HFFc6 (cell line): ENCODE data around the gene SLC8A2. TPM values are rescaled to one million over a fixed set of nuclear protein-coding genes. Genes with fewer than 3 reads are reported as not detected.
A peak's percentile ranks its signal among the peaks of the same experiment; 100 is the strongest.

Source experiments
- DNase-seq: peaks from one replicate; pipeline ENCODE4 v3.0.0-alpha.2; 2018
- H3K27ac Mint-ChIP-seq: 2 replicates; pipeline ENCODE4 v1.8.0; 2020; ENCODE audit warnings: mild to moderate bottlenecking, mixed read lengths
- H3K27me3 Mint-ChIP-seq: 2 replicates; pipeline ENCODE4 v1.8.0; 2021; ENCODE audit warnings: mild to moderate bottlenecking, moderate library complexity, mixed read lengths; ENCODE audit not compliant: insufficient read depth
- H3K36me3 Mint-ChIP-seq: 2 replicates; pipeline ENCODE4 v1.8.0; 2021; ENCODE audit warnings: low read depth, mixed read lengths
- H3K4me1 Mint-ChIP-seq: 2 replicates; pipeline ENCODE4 v1.8.0; 2020; ENCODE audit warnings: low read depth, mixed read lengths
- H3K4me3 Mint-ChIP-seq: 2 replicates; pipeline ENCODE4 v1.8.0; 2020; ENCODE audit warnings: mild to moderate bottlenecking, moderate library complexity, mixed read lengths
- H3K9me3 Mint-ChIP-seq: 2 replicates; pipeline ENCODE4 v1.8.0; 2020; ENCODE audit warnings: mild to moderate bottlenecking, mixed read lengths
- total RNA-seq, 6 experiments: library from RNA; stranded (reverse); fragmentation: NEBNext Ultra II Directional; extraction: Animal tissue kit (Norgen Biotek cat#: 25700); gene quantifications; 2 replicates in 1 of 6; 3 replicates in 5 of 6; pipeline ENCODE4 v1.2.3, GENCODE V29; 2021
- TF ChIP-seq, protein P1 (sequence below): fragments of 200-600 bp; sonication (generic); IDR thresholded peaks from 2 replicates; pipeline ENCODE4 v1.5.0; 2021; ENCODE audit warnings: antibody characterized with exemption, mild to moderate bottlenecking

Gene SLC8A2
- total RNA-seq, 6 experiments from 2014 or later, result not detected

DNA sequence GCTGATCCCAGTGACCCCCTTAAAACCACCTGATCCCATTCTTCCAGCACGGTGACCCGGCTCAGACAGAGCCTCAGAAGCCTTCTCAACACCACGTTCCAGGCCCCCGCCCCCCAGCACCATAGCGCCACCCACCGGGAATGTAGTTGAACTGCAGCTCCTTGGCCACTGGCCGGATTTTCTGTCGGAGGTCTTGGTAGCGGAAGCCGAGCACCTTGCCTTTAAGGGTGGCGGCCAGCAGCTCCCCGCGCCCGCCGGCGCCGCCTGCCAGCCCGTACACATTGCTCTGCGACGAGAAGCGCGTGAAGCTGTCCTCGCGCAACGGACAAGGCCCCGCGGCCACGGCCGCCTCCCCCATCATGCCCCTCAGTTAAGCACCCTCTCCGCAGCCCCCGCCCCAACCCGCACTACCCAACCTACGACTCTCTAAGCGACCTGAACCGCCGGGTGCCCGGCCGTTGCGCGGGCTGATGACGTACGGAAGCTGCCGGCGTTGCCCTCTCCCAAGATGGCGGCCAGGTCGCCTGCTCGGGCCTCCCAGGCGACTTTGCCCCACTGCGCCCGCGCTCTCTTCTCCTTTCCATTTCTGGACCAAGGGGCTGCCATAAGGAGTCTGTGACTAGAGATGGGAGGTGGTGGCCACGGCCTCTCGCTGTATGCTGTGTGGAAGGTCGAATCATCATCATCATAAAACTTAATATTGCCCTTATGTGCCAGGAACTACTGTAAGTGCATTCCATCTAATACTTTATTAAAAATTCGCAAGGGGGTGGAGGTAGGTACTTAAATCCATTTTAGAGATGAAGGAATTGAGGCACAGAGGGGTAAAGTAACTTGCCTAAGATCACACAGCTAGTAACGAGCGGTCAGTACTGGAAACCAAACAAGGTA, 12.4 kb upstream of the SLC8A2 start, which contains the start of gene KPTN:
KPTN (minus strand) TSS at position 420 of the 891 bp plus-strand sequence; CDS start at position 361, 59 bp downstream.
- Mint-ChIP-seq H3K27ac (peak within 1 kb of the TSS; percentile 98), H3K9me3 (no peaks in the 10 kb centered on the region), H3K27me3 (peaks cover 2% of the 10 kb centered on the region; the same call in 1 of the 2 replicates), H3K4me3 (peak within 1 kb of the TSS; percentile 94), H3K4me1 (peaks cover 21% of the 10 kb centered on the region), H3K36me3 (peaks cover 7% of the 10 kb centered on the region)
- TF ChIP-seq, protein P1, sequence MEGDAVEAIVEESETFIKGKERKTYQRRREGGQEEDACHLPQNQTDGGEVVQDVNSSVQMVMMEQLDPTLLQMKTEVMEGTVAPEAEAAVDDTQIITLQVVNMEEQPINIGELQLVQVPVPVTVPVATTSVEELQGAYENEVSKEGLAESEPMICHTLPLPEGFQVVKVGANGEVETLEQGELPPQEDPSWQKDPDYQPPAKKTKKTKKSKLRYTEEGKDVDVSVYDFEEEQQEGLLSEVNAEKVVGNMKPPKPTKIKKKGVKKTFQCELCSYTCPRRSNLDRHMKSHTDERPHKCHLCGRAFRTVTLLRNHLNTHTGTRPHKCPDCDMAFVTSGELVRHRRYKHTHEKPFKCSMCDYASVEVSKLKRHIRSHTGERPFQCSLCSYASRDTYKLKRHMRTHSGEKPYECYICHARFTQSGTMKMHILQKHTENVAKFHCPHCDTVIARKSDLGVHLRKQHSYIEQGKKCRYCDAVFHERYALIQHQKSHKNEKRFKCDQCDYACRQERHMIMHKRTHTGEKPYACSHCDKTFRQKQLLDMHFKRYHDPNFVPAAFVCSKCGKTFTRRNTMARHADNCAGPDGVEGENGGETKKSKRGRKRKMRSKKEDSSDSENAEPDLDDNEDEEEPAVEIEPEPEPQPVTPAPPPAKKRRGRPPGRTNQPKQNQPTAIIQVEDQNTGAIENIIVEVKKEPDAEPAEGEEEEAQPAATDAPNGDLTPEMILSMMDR, result peak; percentile 98
- peak; percentile 83 for DNase-seq

DNA sequence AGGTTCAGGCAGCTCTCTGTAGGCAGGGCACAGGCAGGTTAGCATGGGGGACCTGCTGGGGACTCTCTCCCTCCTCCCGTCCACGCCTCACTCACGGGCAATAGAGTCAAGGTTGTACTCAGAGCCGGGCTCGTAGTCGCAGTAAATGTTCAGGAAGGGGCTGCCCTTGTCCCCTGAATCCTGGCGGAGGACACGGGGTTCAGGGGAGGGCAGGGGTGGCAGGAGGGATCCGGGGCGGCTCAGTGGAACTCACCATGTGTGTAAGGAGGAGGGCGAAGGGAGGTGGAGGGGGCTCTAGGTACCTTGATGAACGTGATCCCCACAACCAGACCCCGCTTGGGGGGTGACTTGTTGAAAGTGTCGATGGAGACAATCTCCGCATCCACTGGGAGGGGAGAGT, 11.5 kb upstream of the SLC8A2 start:
- TF ChIP-seq, protein P1, result no peak
- Mint-ChIP-seq H3K4me1 (peaks cover 21% of the 10 kb centered on the region), H3K27me3 (peaks cover 2% of the 10 kb centered on the region; the same call in 1 of the 2 replicates)

DNA sequence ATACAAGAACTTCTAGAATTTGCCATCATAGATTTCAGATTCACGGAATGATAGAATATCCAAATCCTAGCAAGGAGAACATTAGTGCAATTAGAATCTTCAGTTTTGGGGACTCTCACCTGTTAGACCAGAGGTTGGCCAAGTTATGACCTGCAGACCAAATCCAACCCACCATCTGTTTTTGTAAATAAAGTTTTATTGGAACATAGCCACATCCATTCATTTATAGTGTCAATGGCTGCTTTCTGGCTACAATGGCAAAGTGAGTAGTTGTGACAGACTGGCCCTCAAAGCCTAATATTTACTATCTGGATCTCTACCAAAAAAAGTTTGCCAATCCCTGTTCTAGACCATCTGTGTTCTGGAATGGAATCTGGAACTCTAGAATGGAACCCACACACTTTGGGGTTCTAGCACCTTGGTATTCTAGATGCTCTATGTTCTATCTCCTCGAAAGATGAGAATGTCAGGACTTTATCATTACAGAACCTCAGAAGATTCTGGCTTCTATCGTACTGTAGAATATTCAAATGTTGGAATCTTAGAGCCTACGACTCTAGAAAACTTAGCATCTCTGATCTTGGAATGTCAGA, 9.9 kb upstream of the SLC8A2 start:
- no peak overlapping the region for H3K4me3 Mint-ChIP-seq
- TF ChIP-seq, protein P1, result no peak
- H3K27ac Mint-ChIP-seq, result no peak overlapping the region
- no peak for DNase-seq
- peaks cover 12% of the 10 kb centered on the region for H3K36me3 Mint-ChIP-seq
- H3K9me3 Mint-ChIP-seq, result no peaks in the 10 kb centered on the region
- peaks cover 21% of the 10 kb centered on the region for H3K4me1 Mint-ChIP-seq
- H3K27me3 Mint-ChIP-seq, result peaks cover 2% of the 10 kb centered on the region; the same call in 1 of the 2 replicates

More for the DNA sequence above, 11.5 kb upstream of the SLC8A2 start:
- H3K4me3 Mint-ChIP-seq, result peak overlapping the region; percentile 94
- no peak overlapping the region; the same call in 1 of the 2 replicates for H3K27ac Mint-ChIP-seq
- H3K36me3 Mint-ChIP-seq, result peaks cover 12% of the 10 kb centered on the region
- DNase-seq, result no peak
- H3K9me3 Mint-ChIP-seq, result no peaks in the 10 kb centered on the region

DNA sequence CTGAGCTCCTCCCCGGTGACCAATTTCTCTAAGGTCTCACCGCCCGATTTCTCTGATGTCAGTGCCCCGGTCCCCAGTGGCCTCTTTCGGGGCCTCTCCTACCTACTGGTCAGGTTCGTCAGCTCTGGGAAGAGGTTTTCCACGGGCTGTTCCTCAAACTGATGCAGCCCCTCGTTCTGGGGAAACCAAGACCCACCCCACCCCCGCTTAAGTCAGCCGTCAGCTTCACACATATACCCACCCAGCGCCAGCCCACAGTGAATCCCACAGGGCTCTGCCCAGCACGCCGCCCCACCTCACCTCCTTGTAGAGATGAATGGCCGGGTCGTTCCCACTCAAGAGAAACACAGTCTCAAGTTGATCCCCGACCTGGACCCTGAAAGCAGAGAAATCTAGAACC, 9.0 kb upstream of the SLC8A2 start:
- TF ChIP-seq, protein P1, result no peak
- H3K4me1 Mint-ChIP-seq, result peaks cover 21% of the 10 kb centered on the region
- no peak overlapping the region for H3K4me3 Mint-ChIP-seq
- no peaks in the 10 kb centered on the region for H3K9me3 Mint-ChIP-seq
- H3K27ac Mint-ChIP-seq, result no peak overlapping the region
- H3K36me3 Mint-ChIP-seq, result peaks cover 11% of the 10 kb centered on the region
- H3K27me3 Mint-ChIP-seq, result peaks cover 2% of the 10 kb centered on the region; the same call in 1 of the 2 replicates
- DNase-seq, result no peak

DNA sequence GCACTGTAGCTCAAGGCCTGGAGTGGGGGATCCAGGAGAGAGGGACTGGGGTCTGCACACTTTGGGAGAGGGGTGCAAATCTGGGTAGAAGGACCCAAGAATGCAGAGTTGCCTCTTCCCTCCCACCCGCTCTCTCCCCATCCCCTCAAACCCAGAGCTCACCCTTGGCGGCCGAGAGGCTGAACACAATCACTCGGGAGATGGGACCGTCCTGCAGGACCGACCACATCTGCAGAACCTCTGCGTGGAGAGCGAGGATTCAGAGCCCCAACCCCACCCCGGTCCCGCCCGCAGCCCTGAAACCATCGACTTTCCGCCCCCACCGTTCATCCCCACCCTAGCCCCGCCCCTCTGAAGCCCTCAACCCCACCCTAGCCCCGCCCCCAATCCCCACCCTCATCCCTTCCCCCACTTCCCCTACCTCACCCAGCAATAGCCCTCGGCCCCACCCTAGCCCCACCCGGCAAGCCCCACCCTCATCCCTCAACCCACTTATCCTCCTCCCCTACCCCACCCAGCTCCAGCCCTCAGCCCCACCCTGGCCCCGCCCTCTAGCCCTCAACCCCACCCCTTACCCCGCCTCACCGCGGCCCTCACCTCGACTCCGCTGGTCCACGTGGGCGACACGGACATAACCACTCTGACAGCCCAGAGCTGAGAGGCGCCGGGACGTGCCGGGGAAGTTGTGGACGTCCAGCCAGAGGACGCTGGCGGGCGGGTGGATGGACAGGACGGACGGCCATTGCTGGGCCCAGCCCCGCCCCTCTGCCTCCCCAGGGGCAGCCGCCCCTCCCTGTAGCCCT, 8.2 kb upstream of the SLC8A2 start:
- H3K27me3 Mint-ChIP-seq, result peaks cover 2% of the 10 kb centered on the region; the same call in 1 of the 2 replicates
- H3K4me3 Mint-ChIP-seq, result no peak overlapping the region
- H3K4me1 Mint-ChIP-seq, result peaks cover 14% of the 10 kb centered on the region
- TF ChIP-seq, protein P1, result no peak
- no peaks in the 10 kb centered on the region for H3K9me3 Mint-ChIP-seq
- no peak overlapping the region for H3K27ac Mint-ChIP-seq
- 0 out of 2 replicates have a peak, but pooled peaks cover 4% of the 10 kb centered on the region for H3K36me3 Mint-ChIP-seq
- no peak for DNase-seq
